DMS53 (cell line): ENCODE measurements around the gene RBM46.

ENCODE experiments used
- DNase-seq: peaks from one replicate; lab custom pipeline; 2025; lab: John Stamatoyannopoulos, UW

The RBM46 gene

GRCh38 chr4:154781126-154781982 is at the start of gene RBM46:
RBM46 (plus strand) TSS chr4:154781272; CDS start chr4:154796753, 15,481 bp downstream.
- DNase-seq = no peak

GRCh38 chr4:154731756-154732155 is 49.3 kb upstream of the RBM46 start:
- DNase-seq = peak; percentile 5

GRCh38 chr4:154732669-154733068 is 48.4 kb upstream of the RBM46 start:
- DNase-seq = no peak

GRCh38 chr4:154736770-154737169 is 44.3 kb upstream of the RBM46 start:
- DNase-seq = no peak

- DNase-seq = peak; percentile 30
Observed at GRCh38 chr4:154738426-154738825, 42.6 kb upstream of the RBM46 start.

GRCh38 chr4:154739111-154739510 is 42.0 kb upstream of the RBM46 start:
- DNase-seq = no peak

GRCh38 chr4:154740462-154740861 is 40.6 kb upstream of the RBM46 start:
- DNase-seq = peak; percentile 1

GRCh38 chr4:154741131-154741665 is 39.9 kb upstream of the RBM46 start:
- no peak for DNase-seq

- DNase-seq = peak; percentile 52
Observed at GRCh38 chr4:154741922-154742850, 38.9 kb upstream of the RBM46 start.

GRCh38 chr4:154743683-154744340 is 37.3 kb upstream of the RBM46 start, which contains the start of gene LRAT:
LRAT (plus strand) TSS chr4:154744000; CDS start chr4:154744327, 327 bp downstream.
- peak; percentile 92 for DNase-seq

GRCh38 chr4:154744341-154744926 is 36.6 kb upstream of the RBM46 start:
- peak; percentile 66 for DNase-seq

GRCh38 chr4:154757713-154758112 is 23.4 kb upstream of the RBM46 start:
- DNase-seq = no peak

GRCh38 chr4:154760895-154761294 is 20.2 kb upstream of the RBM46 start:
- no peak for DNase-seq

GRCh38 chr4:154778264-154778663 is 2.8 kb upstream of the RBM46 start:
- no peak for DNase-seq

- peak; percentile 60 for DNase-seq
Observed at GRCh38 chr4:154779362-154779947, 1.6 kb upstream of the RBM46 start.

GRCh38 chr4:154781983-154782293 is 866 bp downstream of the RBM46 start:
- no peak for DNase-seq

- DNase-seq = peak; percentile 73
Observed at GRCh38 chr4:154807042-154807630, 26.1 kb downstream of the RBM46 start.

GRCh38 chr4:154818230-154818629 is 37.2 kb downstream of the RBM46 start:
- peak; percentile 1 for DNase-seq

- DNase-seq = no peak
Observed at GRCh38 chr4:154822775-154823174, 41.7 kb downstream of the RBM46 start.

GRCh38 chr4:154836030-154836429 is 55.0 kb downstream of the RBM46 start:
- no peak for DNase-seq

- DNase-seq = no peak
Observed at GRCh38 chr4:154836513-154836912, 55.4 kb downstream of the RBM46 start.
